NT2/D1 (cell line): Measurements from ENCODE around the gene LAMP1.
A peak's percentile ranks its signal among the peaks of the same experiment; 100 is the strongest.
"Not testable (repeated sequence)": the region's sequence is repeated elsewhere in the genome, so short reads cannot be mapped to it uniquely, and the experiment has no call there.

ENCODE experiments used
- DNase-seq: peaks from one replicate; pipeline ENCODE4 v3.0.0-alpha.2; 2011; ENCODE audit warnings: low read depth, low spot score
- H3K27me3 ChIP-seq: 2 replicates; pipeline ENCODE4 v1.6.0; 2011; ENCODE audit warnings: mild to moderate bottlenecking; ENCODE audit not compliant: insufficient read length, insufficient read depth
- H3K36me3 ChIP-seq: 2 replicates; pipeline ENCODE4 v1.6.1; 2011; ENCODE audit warnings: mild to moderate bottlenecking, low read length, mixed read lengths; ENCODE audit not compliant: insufficient read depth, insufficient read length
- H3K4me1 ChIP-seq: 2 replicates; pipeline ENCODE4 v1.5.1; 2011; ENCODE audit not compliant: insufficient read depth, insufficient read length
- H3K4me3 ChIP-seq: 2 replicates; pipeline ENCODE4 v1.5.1; 2011; ENCODE audit warnings: low read depth; ENCODE audit not compliant: insufficient read length
- H3K9ac ChIP-seq: 2 replicates; pipeline ENCODE4 v1.6.0; 2011; ENCODE audit warnings: low read depth; ENCODE audit not compliant: insufficient read length
- H3K9me3 ChIP-seq: 2 replicates; pipeline ENCODE4 v1.5.1; 2011; ENCODE audit warnings: mild to moderate bottlenecking, low read length; ENCODE audit not compliant: insufficient read depth
- SUZ12 ChIP-seq: IDR thresholded peaks from 2 replicates; pipeline ENCODE4 v1.6.1; 2011; ENCODE audit not compliant: insufficient read length, insufficient read depth; ENCODE audit errors: extremely low read depth
- YY1 ChIP-seq: IDR thresholded peaks from 2 replicates; pipeline ENCODE4 v1.6.1; 2011; ENCODE audit not compliant: insufficient read length, insufficient read depth
- ZNF274 ChIP-seq: IDR thresholded peaks from 2 replicates; pipeline ENCODE4 v1.6.1; 2011; ENCODE audit warnings: mild to moderate bottlenecking, low read depth, low read length

Gene LAMP1

DNA sequence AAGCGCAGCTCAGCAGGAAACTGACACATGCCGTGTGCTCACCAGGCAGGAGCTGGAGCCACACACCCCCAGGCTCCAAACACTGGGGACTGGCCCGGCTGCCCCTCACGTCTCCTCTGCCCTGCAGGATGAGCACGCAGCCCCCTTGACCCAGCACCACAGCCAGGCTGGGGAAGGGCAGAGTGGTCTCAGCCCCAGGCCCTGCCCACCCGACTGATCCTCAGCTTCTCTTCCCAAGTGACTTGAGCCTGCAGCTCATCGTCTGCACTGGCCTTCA lies 46.6 kb downstream of the LAMP1 start:
- Histone ChIP-seq H3K27me3 (no peaks in the 10 kb centered on the region), H3K36me3 (peaks cover 31% of the 10 kb centered on the region), H3K9me3 (no peaks in the 10 kb centered on the region), H3K4me3 (no peak overlapping the region), H3K9ac (no peak overlapping the region), H3K4me1 (no peaks in the 10 kb centered on the region)
- TF ChIP-seq ZNF274 = no peak
- TF ChIP-seq SUZ12 = no peak
- TF ChIP-seq YY1 = no peak
- DNase-seq = no peak

DNA sequence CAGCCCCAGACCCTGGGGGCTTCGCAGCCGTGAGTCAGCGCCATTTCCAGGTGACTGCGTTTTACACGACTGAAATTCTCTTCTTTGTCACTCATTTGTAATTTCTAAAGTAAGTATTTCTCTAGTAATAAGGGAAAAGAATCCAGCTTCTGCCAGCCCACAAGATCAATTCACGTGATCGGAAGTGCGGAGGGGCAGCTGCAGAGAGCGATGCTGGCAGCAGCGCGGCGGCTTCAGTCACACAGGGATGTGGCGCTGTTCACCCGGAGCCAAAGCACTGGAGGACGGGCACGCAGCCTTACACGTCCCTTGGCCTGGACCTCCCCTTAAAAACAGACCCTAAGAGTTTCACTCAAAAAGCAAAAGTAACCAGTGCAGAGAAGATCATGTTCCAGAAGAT lies 48.4 kb downstream of the LAMP1 start:
- no peak overlapping the region for H3K4me3 ChIP-seq
- H3K9me3 ChIP-seq = no peaks in the 10 kb centered on the region
- no peak overlapping the region for H3K9ac ChIP-seq
- peaks cover 47% of the 10 kb centered on the region for H3K36me3 ChIP-seq
- H3K4me1 ChIP-seq = no peaks in the 10 kb centered on the region
- DNase-seq = no peak
- no peaks in the 10 kb centered on the region for H3K27me3 ChIP-seq
- TF ChIP-seq ZNF274 (no peak), YY1 (no peak), SUZ12 (no peak)

DNA sequence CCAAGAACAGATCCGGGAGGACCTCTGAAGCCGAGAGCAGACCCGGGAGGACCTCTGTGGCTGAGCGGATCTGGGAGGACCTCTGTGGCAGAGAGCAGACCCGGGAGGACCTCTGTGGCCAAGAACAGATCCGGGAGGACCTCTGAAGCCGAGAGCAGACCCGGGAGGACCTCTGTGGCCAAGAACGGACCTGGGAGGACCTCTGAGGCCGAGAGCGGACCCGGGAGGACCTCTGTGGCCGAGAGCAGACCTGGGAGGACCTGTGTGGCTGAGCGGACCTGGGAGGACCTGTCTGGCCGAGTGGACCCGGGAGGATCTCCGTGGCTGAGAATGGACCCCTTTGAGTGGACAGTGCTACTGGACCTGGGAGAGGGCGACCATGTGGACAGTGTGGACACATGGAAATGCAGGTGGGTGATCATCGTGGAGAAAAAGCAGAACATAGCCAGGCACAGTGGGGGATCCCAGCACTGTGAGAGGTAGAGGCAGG lies 50.7 kb downstream of the LAMP1 start:
- H3K4me1 ChIP-seq, H3K9me3 ChIP-seq, DNase-seq, H3K9ac ChIP-seq, H3K4me3 ChIP-seq, H3K27me3 ChIP-seq: not testable (repeated sequence)
- peaks cover 46% of the 10 kb centered on the region for H3K36me3 ChIP-seq

DNA sequence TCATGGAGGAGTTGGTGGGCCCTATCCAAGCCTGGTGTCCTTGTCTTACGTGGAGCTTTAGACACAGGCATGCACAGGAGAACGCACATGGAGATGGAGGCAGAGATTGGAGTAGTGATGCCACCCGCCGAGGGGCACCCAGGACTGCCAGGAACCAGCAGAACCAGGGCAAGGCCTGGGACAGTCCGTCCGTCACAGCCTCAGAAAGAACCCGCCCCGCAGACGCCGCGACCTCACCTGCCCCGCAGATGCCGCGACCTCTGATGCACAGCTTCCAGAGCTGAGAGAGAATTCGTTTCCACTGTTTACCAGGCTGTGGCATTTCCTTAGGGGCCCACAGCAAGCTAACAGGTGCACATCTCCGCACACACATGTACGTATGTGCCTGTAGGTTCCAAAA lies 51.6 kb downstream of the LAMP1 start:
- peaks cover 44% of the 10 kb centered on the region for H3K36me3 ChIP-seq
- no peaks in the 10 kb centered on the region for H3K27me3 ChIP-seq
- H3K4me1 ChIP-seq = peaks cover 2% of the 10 kb centered on the region
- DNase-seq = no peak
- no peak overlapping the region for H3K4me3 ChIP-seq
- TF ChIP-seq YY1 = no peak
- TF ChIP-seq ZNF274 = no peak
- TF ChIP-seq SUZ12 = no peak
- H3K9ac ChIP-seq = no peak overlapping the region
- H3K9me3 ChIP-seq = no peaks in the 10 kb centered on the region

DNA sequence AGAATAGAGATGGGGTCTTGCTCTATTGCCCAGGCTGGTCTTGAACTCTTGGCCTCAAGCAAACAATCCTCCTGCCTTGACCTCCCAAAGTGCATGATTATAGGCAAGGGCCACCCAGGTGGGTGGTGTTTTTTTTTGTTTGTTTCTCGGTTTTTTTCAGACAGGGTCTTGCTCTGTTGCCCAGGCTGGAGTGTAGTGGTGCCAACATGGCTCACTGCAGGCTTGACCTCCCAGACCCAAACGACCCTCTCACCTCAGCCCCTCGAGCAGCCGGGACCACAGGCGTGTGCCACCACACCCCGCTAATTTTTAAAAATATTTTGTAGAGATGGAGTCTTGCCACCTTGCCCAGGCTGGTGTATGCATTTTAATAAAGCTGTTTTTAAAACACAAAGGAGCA lies 52.0 kb downstream of the LAMP1 start:
- Histone ChIP-seq H3K36me3 (peaks cover 46% of the 10 kb centered on the region), H3K9ac (no peak overlapping the region), H3K4me3 (no peak overlapping the region), H3K9me3 (no peaks in the 10 kb centered on the region), H3K27me3 (no peaks in the 10 kb centered on the region), H3K4me1 (peaks cover 2% of the 10 kb centered on the region)
- DNase-seq = no peak
- TF ChIP-seq SUZ12 (no peak), ZNF274 (no peak), YY1 (no peak)

DNA sequence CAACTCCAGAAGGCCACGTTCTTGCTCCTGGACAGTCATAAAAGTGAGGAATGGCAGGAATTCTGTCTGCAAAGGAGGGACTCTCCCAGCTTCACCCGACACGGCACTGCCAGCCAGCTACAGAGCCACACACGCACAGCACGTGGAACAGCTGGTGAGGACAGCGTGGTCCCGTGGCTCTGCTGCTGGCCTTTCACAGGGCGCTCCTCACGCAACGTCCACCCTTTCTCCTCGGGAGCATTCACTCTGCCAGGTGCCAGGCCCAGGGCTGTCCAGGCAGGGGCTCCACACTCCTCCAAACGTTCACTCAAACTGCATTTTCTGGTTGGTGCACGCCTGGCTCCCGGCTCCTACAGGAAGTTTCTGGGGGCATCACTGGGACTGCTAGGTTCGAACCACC lies 52.5 kb downstream of the LAMP1 start:
- no peak for TF ChIP-seq YY1
- TF ChIP-seq SUZ12 = no peak
- no peak for TF ChIP-seq ZNF274

DNA sequence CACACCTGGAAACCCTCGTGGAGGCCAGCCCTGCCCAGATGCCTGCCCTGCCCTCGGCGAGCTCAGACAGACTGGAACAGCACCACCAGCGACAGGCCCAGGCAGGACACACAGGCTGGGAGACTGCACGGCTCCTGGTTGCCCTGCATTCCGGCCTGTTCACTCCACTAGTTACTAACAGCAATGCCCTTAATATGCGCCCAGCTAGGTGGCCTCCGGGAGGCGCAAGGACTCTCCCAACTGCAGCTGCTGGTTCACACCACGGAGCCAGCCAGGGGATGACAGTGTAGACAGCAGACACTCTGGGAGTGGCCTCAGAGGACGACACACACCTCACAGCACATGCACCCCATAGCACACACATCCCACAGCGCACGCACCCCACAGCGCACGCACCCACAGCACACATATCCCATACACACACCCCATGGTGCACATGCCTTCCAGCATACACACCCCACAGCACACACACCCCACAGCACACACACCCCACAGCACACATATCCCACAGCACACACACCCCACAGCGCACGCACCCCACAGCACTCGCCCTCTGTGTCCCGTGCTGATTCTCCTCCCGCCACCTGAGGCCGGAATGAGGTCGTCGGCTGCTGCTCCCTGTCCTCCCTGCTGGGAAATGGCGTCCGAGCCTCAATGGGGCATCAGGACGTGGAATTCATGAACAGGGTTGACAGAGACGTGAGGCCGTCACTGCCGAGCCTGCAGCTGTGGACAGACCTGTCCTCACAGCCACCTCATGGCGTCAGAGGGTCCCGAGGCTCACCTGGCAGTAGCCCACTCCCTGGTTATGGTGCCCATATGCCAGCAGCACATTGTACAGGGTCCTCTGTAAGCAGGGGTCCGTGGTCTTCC lies 53.3 kb downstream of the LAMP1 start:
- Histone ChIP-seq H3K36me3 (peaks cover 52% of the 10 kb centered on the region), H3K9me3 (no peaks in the 10 kb centered on the region), H3K9ac (peak overlapping the region; percentile 17), H3K4me1 (peaks cover 2% of the 10 kb centered on the region), H3K27me3 (no peaks in the 10 kb centered on the region), H3K4me3 (no peak overlapping the region)
- no peak for TF ChIP-seq SUZ12
- no peak for TF ChIP-seq ZNF274
- no peak for TF ChIP-seq YY1
- DNase-seq = peak; percentile 23

More for the DNA sequence above, 52.5 kb downstream of the LAMP1 start:
- H3K9ac ChIP-seq = no peak overlapping the region
- H3K9me3 ChIP-seq = no peaks in the 10 kb centered on the region
- H3K4me1 ChIP-seq = peaks cover 2% of the 10 kb centered on the region
- H3K4me3 ChIP-seq = no peak overlapping the region
- no peak for DNase-seq
- H3K36me3 ChIP-seq = peaks cover 47% of the 10 kb centered on the region
- H3K27me3 ChIP-seq = no peaks in the 10 kb centered on the region

DNA sequence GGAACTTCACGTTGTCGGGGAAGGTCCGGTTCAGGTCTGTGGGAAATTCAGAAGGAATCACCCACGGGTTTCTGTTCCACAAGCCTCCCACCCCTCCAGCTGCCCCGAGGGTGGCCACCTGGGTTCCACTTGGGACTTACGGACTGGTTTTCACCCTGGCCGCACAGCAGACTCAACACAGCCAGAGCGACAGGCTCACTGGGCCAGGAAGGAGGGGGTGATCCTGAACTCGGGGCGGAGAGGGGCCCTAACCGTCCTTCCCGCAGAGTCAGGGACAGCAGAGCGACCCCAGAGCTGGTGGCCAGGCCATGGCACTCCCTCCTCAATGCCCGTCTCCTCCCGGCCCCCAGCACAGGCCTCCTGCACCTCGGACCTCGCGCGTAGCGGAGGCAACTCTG lies 53.9 kb downstream of the LAMP1 start:
- H3K36me3 ChIP-seq = peaks cover 47% of the 10 kb centered on the region
- peak overlapping the region; percentile 17 for H3K9ac ChIP-seq
- H3K27me3 ChIP-seq = no peaks in the 10 kb centered on the region
- no peak for TF ChIP-seq ZNF274
- peaks cover 2% of the 10 kb centered on the region for H3K4me1 ChIP-seq
- H3K9me3 ChIP-seq = no peaks in the 10 kb centered on the region
- no peak overlapping the region for H3K4me3 ChIP-seq
- DNase-seq = no peak
